HepG2 (cell line): ENCODE data around the gene PEAK1. TPM values are rescaled to one million over a fixed set of nuclear protein-coding genes. Genes with fewer than 3 reads are reported as not detected.

Source experiments
- ATAC-seq: fragments of 200-7000 bp; cut with Tn5 transposase; 3 replicates; pipeline ENCODE4 v1.9.1; 2020; ENCODE audit warnings: mild to moderate bottlenecking, moderate library complexity
- BruUV-seq: library from RNA; stranded (reverse); fragments of 400-500 nt; replicated peaks from 2 replicates; lab custom pipeline; 2021; lab: Mats Ljungman, UMichigan
- CTCF ChIA-PET: fragments of 300-600 bp; formaldehyde crosslinking; extraction: SDS; loops from one replicate; lab custom pipeline; 2021; ENCODE audit warnings: low total read pairs, inconsistent platforms, low intra/inter-chr PET ratio; lab: Yijun Ruan, JAX
- POLR2A ChIA-PET: fragments of 350-600 bp; sonication (Branson Sonifier 250); formaldehyde crosslinking; loops from one replicate; lab custom pipeline; 2020; ENCODE audit warnings: antibody characterized with exemption, inconsistent platforms; lab: Yijun Ruan, JAX
- DNase-seq: peaks from one replicate; pipeline ENCODE4 v3.0.0-alpha.2; 2015; ENCODE audit warnings: low spot score
- FAIRE-seq: peaks from 3 replicates; lab custom pipeline; 2011; peaks lifted over from hg19 to GRCh38; lab: Jason Lieb, UNC
- H2AFZ ChIP-seq: one replicate; pipeline ENCODE4 v1.6.1; 2011; ENCODE audit warnings: low read length, inconsistent platforms
- H3K27ac ChIP-seq: fragments of 300-600 bp; 3 replicates; pipeline ENCODE4 v1.8.0; 2011; ENCODE audit warnings: mixed run types, mild to moderate bottlenecking, mixed read lengths, low read length, inconsistent platforms; ENCODE audit not compliant: insufficient read depth; ENCODE audit errors: extremely low read length
- H3K27me3 ChIP-seq, 2 experiments: fragments of 200-600 bp in 1 of 2; 2 replicates in 1 of 2; 3 replicates in 1 of 2; pipeline versions ENCODE4 v1.6.0 to v1.8.0; 2011; ENCODE audit warnings: low read length in 2 of 2, mild to moderate bottlenecking in 2 of 2, moderate library complexity in 2 of 2, inconsistent platforms in 1 of 2; ENCODE audit not compliant: insufficient read depth in 2 of 2, control insufficient read depth in 1 of 2
- H3K36me3 ChIP-seq, 2 experiments: fragments of 200-600 bp in 1 of 2; replicated peaks in 1 of 2; 2 replicates in 1 of 2; 3 replicates in 1 of 2; pipeline versions ENCODE4 v1.5.1 to v1.8.0; 2011; ENCODE audit warnings: low read length in 2 of 2, inconsistent platforms in 1 of 2; ENCODE audit not compliant: insufficient read depth in 2 of 2, control insufficient read depth in 1 of 2
- H3K4me1 ChIP-seq: 2 replicates; pipeline ENCODE4 v1.5.1; 2012; ENCODE audit warnings: low read length, inconsistent platforms; ENCODE audit not compliant: insufficient read depth
- H3K4me2 ChIP-seq: 2 replicates; pipeline ENCODE4 v1.6.0; 2011; ENCODE audit warnings: low read depth, low read length, inconsistent platforms
- H3K4me3 ChIP-seq, 3 experiments: fragments of 200-600 bp in 1 of 3; sonication (generic), shearing (Covaris generic) in 1 of 3; replicated peaks in 1 of 3; 2 replicates each; pipeline ENCODE4 v1.5.1; 2011 to 2016; ENCODE audit warnings: low read length in 3 of 3, inconsistent platforms in 2 of 3, low read depth in 2 of 3, mild to moderate bottlenecking in 2 of 3, control low read depth in 1 of 3, mixed read lengths in 1 of 3; ENCODE audit not compliant: insufficient read depth in 1 of 3
- H3K79me2 ChIP-seq: one replicate; pipeline ENCODE4 v1.6.1; 2011; ENCODE audit warnings: low read length, inconsistent platforms; ENCODE audit not compliant: insufficient read depth
- H3K9ac ChIP-seq: 2 replicates; pipeline ENCODE4 v1.6.0; 2011; ENCODE audit warnings: mild to moderate bottlenecking, low read depth, low read length, inconsistent platforms; ENCODE audit not compliant: insufficient read depth
- H3K9me3 ChIP-seq: 2 replicates; pipeline ENCODE4 v1.5.1; 2012; ENCODE audit warnings: mild to moderate bottlenecking, low read length
- H4K20me1 ChIP-seq: 2 replicates; pipeline ENCODE4 v1.6.0; 2011; ENCODE audit warnings: inconsistent platforms, mild to moderate bottlenecking, low read length, moderate library complexity; ENCODE audit not compliant: insufficient read depth
- ARNT ChIP-seq: fragments of 450-650 bp; IDR thresholded peaks from 2 replicates; pipeline ENCODE4 v1.6.1; 2017
- BRCA1 ChIP-seq: sonication (generic); formaldehyde crosslinking; IDR thresholded peaks from 2 replicates; pipeline ENCODE4 v1.4.0; 2020; ENCODE audit warnings: missing genetic modification reagents
- DDIT3 ChIP-seq: sonication (generic); formaldehyde crosslinking; IDR thresholded peaks from 2 replicates; pipeline ENCODE4 v1.4.0; 2020; ENCODE audit warnings: mild to moderate bottlenecking, missing genetic modification reagents
- ETV5 ChIP-seq: IDR thresholded peaks from 2 replicates; pipeline ENCODE4 v1.6.1; 2018; ENCODE audit warnings: missing biosample characterization, missing genetic modification reagents, inconsistent platforms, borderline replicate concordance
- FOSL1 ChIP-seq: sonication (generic); formaldehyde crosslinking; IDR thresholded peaks from 2 replicates; pipeline ENCODE4 v1.9.0; 2021; ENCODE audit warnings: missing genetic modification reagents, borderline replicate concordance
- GZF1 ChIP-seq: sonication (generic); formaldehyde crosslinking; IDR thresholded peaks from 2 replicates; pipeline ENCODE4 v1.5.1; 2020; ENCODE audit warnings: mild to moderate bottlenecking, missing genetic modification reagents
- MAFG ChIP-seq: sonication (generic); formaldehyde crosslinking; IDR thresholded peaks from 2 replicates; pipeline ENCODE4 v1.5.1; 2020; ENCODE audit warnings: mild to moderate bottlenecking, missing genetic modification reagents
- NFE2L2 ChIP-seq: fragments of 150-350 bp; IDR thresholded peaks from 2 replicates; pipeline ENCODE4 v1.6.1; 2014; ENCODE audit warnings: low read length
- RBM22 ChIP-seq: fragments of 200-400 bp; formaldehyde crosslinking; optimal IDR thresholded peaks from 2 replicates; pipeline ENCODE3; 2017; ENCODE audit warnings: mild to moderate bottlenecking, low read length, moderate library complexity
- THAP9 ChIP-seq: sonication (generic); formaldehyde crosslinking; IDR thresholded peaks from 2 replicates; pipeline ENCODE4; 2020; ENCODE audit warnings: missing genetic modification reagents, mild to moderate bottlenecking, borderline replicate concordance
- ZNF10 ChIP-seq: sonication (generic); formaldehyde crosslinking; IDR thresholded peaks from 2 replicates; pipeline ENCODE4 v1.4.0; 2020; ENCODE audit warnings: mild to moderate bottlenecking, low read depth, missing genetic modification reagents, borderline replicate concordance
- WGBS: methylation state at CpG from one replicate; pipeline ENCODE4 v1.1.6; 2017; ENCODE audit warnings: low lambda C conversion rate; 5-methylcytosine and 5-hydroxymethylcytosine counted together
- in situ Hi-C: cut with HindIII; loops from 2 replicates; pipeline ENCODE4 v1.10.0; 2017; ENCODE audit warnings: low pct_unique_long_range_greater_than_20kb; ENCODE audit not compliant: extremely low pct_ligation_motif_present
- intact Hi-C: fragments of 100-400 bp; cut with micrococcal nuclease; formaldehyde crosslinking; loops from one replicate; pipeline ENCODE4 v1.10.0; 2022; ENCODE audit not compliant: unreplicated experiment
- polyA plus RNA-seq, 8 experiments: library from polyadenylated mRNA; depleted of rRNA in 3 of 8; stranded (reverse) in 7 of 8; unstranded in 1 of 8; fragments of >200 nt; fragmentation: Illumina TruSeq in 4 of 8; extraction: Trizol in 4 of 8; gene quantifications; 2 replicates each; pipeline versions ENCODE4 v1.2.1 to v1.2.3, GENCODE V29; 2011 to 2016; ENCODE audit warnings: low read depth in 4 of 8, missing spikeins in 1 of 8, mixed read lengths in 1 of 8; ENCODE audit not compliant: insufficient read depth in 1 of 8
- total RNA-seq, 5 experiments: library from RNA; depleted of rRNA; stranded (reverse); fragments of >200 nt; fragmentation: Illumina TruSeq; extraction: Trizol; gene quantifications; 2 replicates each; pipeline ENCODE4 v1.2.3, GENCODE V29; 2016; ENCODE audit warnings: low read depth in 1 of 5

The PEAK1 gene
- total and polyA plus RNA-seq, 2 of the 13 experiments (the other 11 are each of a cell fraction or from before 2014, with no cell fraction given) = 6.0 to 6.6 TPM

- TF ChIP-seq ZNF10 (CRISPR knock-in tag) (no peak), DDIT3 (CRISPR knock-in tag) (no peak), RBM22 (no peak), ETV5 (CRISPR knock-in tag) (no peak), BRCA1 (CRISPR knock-in tag) (no peak), GZF1 (CRISPR knock-in tag) (no peak), ARNT (no peak), MAFG (CRISPR knock-in tag) (no peak), THAP9 (CRISPR knock-in tag) (no peak), NFE2L2 (no peak), FOSL1 (no peak)
- TF ChIP-seq, all 625 proteins: peak for 0
- no peaks in the 10 kb centered on the region for H3K27me3 ChIP-seq
- ATAC-seq = no peak
- H3K4me3 ChIP-seq = no peak overlapping the region
- ChIA-PET POLR2A (no interaction called here), CTCF (no interaction called here)
- H3K79me2 ChIP-seq = no peaks in the 10 kb centered on the region
- peaks cover 12% of the 10 kb centered on the region for H3K4me1 ChIP-seq
- no peak for FAIRE-seq
- no peaks in the 10 kb centered on the region for H4K20me1 ChIP-seq
- in situ Hi-C loops (no loop called here), intact Hi-C loops (no loop called here)
- 93% methylated on average over 2 of the region's 2 CpGs for WGBS
- no peak overlapping the region for H3K9ac ChIP-seq
- DNase-seq = no peak
- no peaks in the 10 kb centered on the region for H3K9me3 ChIP-seq
- no TSS peak for BruUV-seq
- H3K27ac ChIP-seq = no peak overlapping the region
- no peak overlapping the region for H3K4me2 ChIP-seq
- H2AFZ ChIP-seq = no peak overlapping the region
- H3K36me3 ChIP-seq = peaks cover 0 to 4% of the 10 kb centered on the region in 2 experiments; a peak in 1 of 5 replicates
These were observed 70.2 kb downstream of the PEAK1 start for GRCh38 chr15:77349666-77350065.
